Duodenal mucosa (tissue), 2 donors: ENCODE results near the gene RPS14.

Source experiments
- H3K27ac ChIP-seq: one replicate; pipeline ENCODE4 v1.7.0; 2013; ENCODE audit warnings: low read depth, low read length
- H3K27me3 ChIP-seq, 2 donors: one replicate each; pipeline ENCODE4 v1.7.0; 2013; ENCODE audit warnings: low read length in 2 of 2, control low read depth in 1 of 2; ENCODE audit not compliant: insufficient read depth in 2 of 2, control insufficient read depth in 1 of 2
- H3K36me3 ChIP-seq, 2 donors: one replicate each; pipeline ENCODE4 v1.7.0; 2013; ENCODE audit warnings: low read length in 2 of 2, control low read depth in 1 of 2; ENCODE audit not compliant: insufficient read depth in 2 of 2, control insufficient read depth in 1 of 2
- H3K4me1 ChIP-seq, 2 donors: one replicate each; pipeline ENCODE4 v1.7.0; 2013; ENCODE audit warnings: low read length in 2 of 2, control low read depth in 1 of 2; ENCODE audit not compliant: insufficient read depth in 2 of 2, control insufficient read depth in 1 of 2
- H3K4me3 ChIP-seq, 2 donors: one replicate each; pipeline ENCODE4 v1.7.0; 2013; ENCODE audit warnings: low read length in 2 of 2, low read depth in 1 of 2
- H3K9ac ChIP-seq, 2 donors: one replicate each; pipeline ENCODE4 v1.7.0; 2013; ENCODE audit warnings: low read length in 2 of 2, low read depth in 1 of 2
- H3K9me3 ChIP-seq, 2 donors: one replicate each; pipeline ENCODE4 v1.7.0; 2013; ENCODE audit warnings: low read length in 2 of 2, control low read depth in 1 of 2; ENCODE audit not compliant: control insufficient read depth in 1 of 2

RPS14 gene

DNA sequence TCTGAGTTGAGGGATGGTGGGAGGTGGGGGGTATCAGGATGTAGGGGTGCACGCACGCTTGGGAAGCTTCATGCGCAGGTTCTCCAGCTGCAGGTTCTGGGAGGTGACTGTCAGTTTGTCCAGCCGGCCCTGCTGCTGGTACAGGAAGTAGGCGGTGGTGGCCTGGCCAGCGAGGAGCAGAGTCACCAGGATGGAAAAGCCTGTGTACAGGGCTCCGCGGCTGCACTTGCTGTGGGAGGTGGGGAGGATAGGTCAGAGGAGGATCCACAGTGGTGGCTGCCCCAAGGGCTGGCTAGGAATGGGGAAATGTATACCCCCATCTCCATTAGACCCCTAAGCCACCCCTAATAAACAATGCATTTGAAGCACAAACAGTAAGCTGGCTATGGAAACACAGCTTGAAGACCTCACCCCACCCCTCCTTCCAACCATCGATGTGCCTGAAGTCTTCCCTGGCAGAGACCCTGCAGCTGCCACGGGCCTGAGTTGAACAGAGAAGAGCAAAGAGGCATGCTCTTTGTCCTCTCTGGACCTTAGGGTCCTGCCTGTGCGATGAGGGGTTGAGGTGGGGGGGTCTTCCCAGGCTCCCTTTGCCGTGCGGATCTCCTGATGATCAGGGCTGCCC, 42.3 kb downstream of the RPS14 start:
- H3K27me3 ChIP-seq = no peaks in the 10 kb centered on the region
- no peaks in the 10 kb centered on the region for H3K9me3 ChIP-seq
- H3K27ac ChIP-seq = no peak overlapping the region
- H3K36me3 ChIP-seq = peaks cover 46 to 55% of the 10 kb centered on the region in 2 donors
- H3K4me1 ChIP-seq = peaks cover 9 to 34% of the 10 kb centered on the region in 2 donors
- H3K4me3 ChIP-seq = peak overlapping the region in 1 of 2 donors; percentile 16
- no peak overlapping the region for H3K9ac ChIP-seq

DNA sequence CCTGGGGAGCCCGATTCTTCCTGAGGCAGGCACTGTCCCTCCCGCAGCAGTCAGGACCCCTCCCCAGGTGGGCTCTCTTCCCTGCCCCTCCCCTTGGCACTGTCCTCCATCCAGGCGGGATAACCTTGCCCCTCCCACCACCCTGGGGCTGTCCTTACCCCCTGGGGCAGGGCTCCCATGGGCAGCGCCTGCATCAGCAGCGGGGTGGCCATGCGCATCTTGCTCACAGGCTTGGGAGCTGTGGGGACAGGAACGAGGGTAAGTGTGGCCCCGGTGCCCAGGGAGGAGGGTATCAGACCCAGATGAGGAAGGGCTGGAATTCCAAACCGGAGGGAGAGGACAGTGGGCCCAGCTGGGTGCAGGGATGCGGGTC, 42.8 kb downstream of the RPS14 start:
- peaks cover 9 to 31% of the 10 kb centered on the region in 2 donors for H3K4me1 ChIP-seq
- H3K36me3 ChIP-seq = peaks cover 50 to 59% of the 10 kb centered on the region in 2 donors
- H3K9ac ChIP-seq = no peak overlapping the region
- no peak overlapping the region for H3K4me3 ChIP-seq
- H3K27me3 ChIP-seq = no peaks in the 10 kb centered on the region
- no peaks in the 10 kb centered on the region for H3K9me3 ChIP-seq
- no peak overlapping the region for H3K27ac ChIP-seq

GRCh38 chr5:150406103-150406722, 43.3 kb downstream of the RPS14 start:
- H3K27ac ChIP-seq = no peak overlapping the region

DNA sequence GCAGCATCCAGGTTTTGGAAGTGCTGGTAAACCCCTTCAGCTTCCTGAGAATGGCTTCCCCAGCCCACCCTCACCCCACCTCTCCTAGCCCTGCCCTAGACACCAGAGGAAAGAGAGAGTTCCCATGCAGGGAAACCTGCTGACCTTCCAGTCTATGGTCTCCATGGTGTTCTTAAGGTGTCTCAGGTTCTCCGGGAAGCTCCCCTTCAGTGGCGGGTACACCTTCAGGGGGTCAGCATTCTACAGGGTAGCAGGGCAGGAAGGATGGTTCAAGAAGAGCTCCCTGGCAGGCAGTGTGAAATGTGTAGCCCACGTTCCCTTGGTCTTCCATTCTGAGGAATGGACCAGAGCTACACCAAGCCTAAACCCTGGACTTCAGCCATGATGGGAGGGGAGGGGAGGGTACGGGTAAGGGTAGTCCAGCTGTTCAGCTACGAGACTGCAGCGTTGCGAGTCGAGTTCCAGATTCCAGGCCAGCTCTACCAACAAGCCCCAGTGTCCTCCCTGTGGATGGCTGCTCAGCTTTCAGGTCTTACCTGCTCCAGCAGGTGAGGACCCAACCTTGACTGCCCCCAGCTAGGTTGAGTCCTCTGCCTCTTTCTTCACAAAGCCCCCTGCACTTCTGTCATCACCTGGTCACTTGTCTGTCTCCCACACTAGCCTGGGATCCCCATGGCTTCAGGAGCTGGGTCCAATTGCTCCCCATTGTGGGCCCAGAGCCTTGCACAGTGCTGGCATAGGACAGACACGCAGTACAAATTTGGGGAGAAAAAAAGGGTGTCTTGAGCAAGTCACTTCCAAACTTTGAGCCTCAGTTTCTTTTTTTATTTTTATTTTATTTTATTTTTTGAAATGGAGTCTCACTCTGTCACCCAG, 44.4 kb downstream of the RPS14 start:
- no peak overlapping the region for H3K9ac ChIP-seq
- no peaks in the 10 kb centered on the region for H3K9me3 ChIP-seq
- peaks cover 9 to 16% of the 10 kb centered on the region in 2 donors for H3K4me1 ChIP-seq
- peaks cover 65 to 74% of the 10 kb centered on the region in 2 donors for H3K36me3 ChIP-seq
- H3K27me3 ChIP-seq = no peaks in the 10 kb centered on the region
- no peak overlapping the region for H3K4me3 ChIP-seq
- H3K27ac ChIP-seq = no peak overlapping the region

More at GRCh38 chr5:150406103-150406722, 43.3 kb downstream of the RPS14 start:
- H3K27me3 ChIP-seq = no peaks in the 10 kb centered on the region
- no peak overlapping the region for H3K9ac ChIP-seq
- H3K4me3 ChIP-seq = no peak overlapping the region
- no peaks in the 10 kb centered on the region for H3K9me3 ChIP-seq
- peaks cover 9 to 26% of the 10 kb centered on the region in 2 donors for H3K4me1 ChIP-seq
- H3K36me3 ChIP-seq = peaks cover 55 to 64% of the 10 kb centered on the region in 2 donors

GRCh38 chr5:150404535-150404934, 45.0 kb downstream of the RPS14 start:
- H3K27me3 ChIP-seq = no peaks in the 10 kb centered on the region
- peaks cover 65 to 80% of the 10 kb centered on the region in 2 donors for H3K36me3 ChIP-seq
- no peak overlapping the region for H3K27ac ChIP-seq
- H3K9ac ChIP-seq = no peak overlapping the region
- H3K9me3 ChIP-seq = no peaks in the 10 kb centered on the region
- H3K4me1 ChIP-seq = peaks cover 9 to 10% of the 10 kb centered on the region in 2 donors
- H3K4me3 ChIP-seq = no peak overlapping the region

DNA sequence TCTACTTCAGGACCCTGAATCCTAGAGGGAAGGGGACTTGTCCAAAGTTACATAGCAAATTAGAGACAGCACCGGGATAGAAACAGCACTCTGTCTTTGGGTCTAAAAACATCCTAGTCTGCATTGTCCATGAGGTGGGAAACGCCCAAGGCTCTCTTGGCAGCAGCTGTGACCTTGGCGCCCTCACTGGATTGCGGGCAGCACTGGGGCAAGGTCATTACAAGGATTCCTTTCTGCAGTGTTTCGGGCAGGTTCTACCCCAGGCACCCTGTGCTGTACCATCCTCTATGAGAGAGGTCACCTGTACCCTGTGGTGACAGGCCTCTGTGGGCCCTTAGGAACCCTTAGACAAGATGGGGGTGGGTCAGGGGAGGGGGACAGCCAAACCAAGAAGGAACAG, 45.4 kb downstream of the RPS14 start:
- Histone ChIP-seq H3K4me3 (no peak overlapping the region), H3K9ac (no peak overlapping the region), H3K27ac (no peak overlapping the region), H3K36me3 (peaks cover 65 to 85% of the 10 kb centered on the region in 2 donors), H3K4me1 (peaks cover 8 to 9% of the 10 kb centered on the region in 2 donors), H3K27me3 (no peaks in the 10 kb centered on the region), H3K9me3 (no peaks in the 10 kb centered on the region)

DNA sequence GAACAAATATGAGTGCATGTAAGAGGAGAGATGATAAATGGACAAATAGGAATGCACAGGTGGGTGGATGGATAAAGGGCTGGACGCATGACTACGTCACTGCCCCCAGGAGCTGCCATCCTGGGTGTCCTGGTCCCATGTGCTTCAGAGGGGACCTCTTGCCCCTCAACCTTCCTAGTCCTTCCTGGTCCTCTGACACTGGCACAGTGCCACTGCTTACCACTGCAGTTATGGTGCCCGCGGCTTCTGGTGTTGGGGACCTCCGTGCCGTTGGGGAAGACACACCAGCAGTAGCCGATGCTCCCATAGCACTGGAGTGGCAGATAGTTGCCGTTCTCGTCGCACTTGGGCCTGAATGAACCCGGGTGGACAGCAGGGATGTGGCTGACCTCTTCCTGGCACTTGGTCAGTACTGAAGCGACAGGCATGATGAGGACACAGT, 46.6 kb downstream of the RPS14 start:
- Histone ChIP-seq H3K27ac (no peak overlapping the region), H3K9me3 (no peaks in the 10 kb centered on the region), H3K27me3 (no peaks in the 10 kb centered on the region), H3K9ac (no peak overlapping the region), H3K4me1 (peaks cover 0 to under 1% of the 10 kb centered on the region in 2 donors), H3K36me3 (peaks cover 57 to 85% of the 10 kb centered on the region in 2 donors), H3K4me3 (no peak overlapping the region)

GRCh38 chr5:150402229-150402773, 47.2 kb downstream of the RPS14 start:
- no peaks in the 10 kb centered on the region for H3K4me1 ChIP-seq
- H3K9me3 ChIP-seq = no peaks in the 10 kb centered on the region
- H3K27me3 ChIP-seq = no peaks in the 10 kb centered on the region
- H3K4me3 ChIP-seq = no peak overlapping the region
- no peak overlapping the region for H3K9ac ChIP-seq
- H3K36me3 ChIP-seq = peaks cover 55 to 87% of the 10 kb centered on the region in 2 donors
- H3K27ac ChIP-seq = no peak overlapping the region

- Histone ChIP-seq H3K36me3 (peaks cover 48 to 86% of the 10 kb centered on the region in 2 donors), H3K4me3 (no peak overlapping the region), H3K4me1 (no peaks in the 10 kb centered on the region), H3K27me3 (no peaks in the 10 kb centered on the region), H3K27ac (no peak overlapping the region), H3K9me3 (no peaks in the 10 kb centered on the region), H3K9ac (no peak overlapping the region)
Observed at GRCh38 chr5:150401376-150402228, 47.9 kb downstream of the RPS14 start.
